ENCODE data around the gene HGFAC. TPM values are rescaled to one million over a fixed set of nuclear protein-coding genes. Genes with fewer than 3 reads are reported as not detected.

Gene HGFAC
- total RNA-seq, 1 experiment from 2014 or later = 1.3 TPM

DNA sequence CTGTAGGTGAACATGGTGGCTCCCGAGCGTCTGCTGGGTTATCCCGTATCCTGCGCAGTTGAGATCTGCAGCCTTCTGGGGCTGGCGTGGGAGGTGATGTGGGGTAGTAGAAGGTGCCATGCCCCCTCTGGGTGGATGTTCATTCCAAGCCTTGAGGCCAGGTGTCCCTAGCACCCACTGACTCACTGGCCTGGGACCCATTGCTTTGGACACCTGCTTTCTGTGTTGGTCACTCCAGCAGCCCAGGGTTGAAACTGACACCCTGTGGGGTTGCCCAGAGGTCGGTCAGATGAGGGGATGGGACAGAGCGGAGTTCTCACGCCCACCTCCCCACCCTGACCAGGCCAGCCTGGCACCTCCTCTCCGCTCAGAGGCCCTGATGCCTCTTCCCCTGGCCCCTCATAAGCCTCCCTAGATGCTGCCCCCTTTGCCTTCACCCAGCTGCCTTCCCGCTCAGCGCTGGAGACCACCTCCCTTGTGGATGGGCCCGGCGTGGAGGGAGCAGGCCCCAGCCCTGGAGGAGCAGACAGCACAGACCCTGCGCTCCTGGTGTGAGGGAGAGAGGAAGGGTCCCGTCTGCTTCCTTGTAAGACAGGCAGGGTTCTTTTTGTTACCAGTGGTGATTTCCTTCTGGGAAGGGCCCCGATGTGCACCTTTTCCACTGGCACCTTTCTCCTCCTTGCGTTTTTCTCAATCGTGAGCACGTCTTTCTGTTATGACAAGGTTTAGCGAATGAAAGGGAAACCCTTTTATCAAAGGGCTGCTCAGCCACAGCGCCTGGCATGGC, 23.3 kb downstream of the HGFAC start:
- no peaks in the 10 kb centered on the region for H3K79me2 ChIP-seq (ENCODE audit: low read depth)
- no peaks in the 10 kb centered on the region; the same call in 1 of the 2 replicates for H3K27me3 ChIP-seq (ENCODE audit: insufficient read depth, low read depth)
- H3K4me3 ChIP-seq = no peak overlapping the region
- 0 out of 2 replicates have a peak, but pooled peaks cover 6% of the 10 kb centered on the region for H3K9me3 ChIP-seq (ENCODE audit: insufficient read depth, low read depth)
- DNase-seq = no peak
- intact Hi-C loops (cut with micrococcal nuclease; ENCODE audit: unreplicated experiment) = no loop called here
- ChIA-PET POLR2A (ENCODE audit: unreplicated experiment) (no interaction called here), CTCF (no interaction called here)
- BruUV-seq (replicated peaks) = no TSS peak
- H3K4me1 ChIP-seq (replicated peaks; ENCODE audit: insufficient read depth) = peaks cover 21% of the 10 kb centered on the region
- H3K4me2 ChIP-seq = no peak overlapping the region
- no peaks in the 10 kb centered on the region for H3K9me2 ChIP-seq (ENCODE audit: insufficient read depth)
- no peak overlapping the region for H2AFZ ChIP-seq
- H3F3A ChIP-seq (ENCODE audit: insufficient read depth, low read depth) = peaks cover 19% of the 10 kb centered on the region; the same call in 1 of the 2 replicates
- H3K27ac ChIP-seq = no peak overlapping the region
- H3K36me3 ChIP-seq (ENCODE audit: low read depth) = no peaks in the 10 kb centered on the region
- no peaks in the 10 kb centered on the region for H4K20me1 ChIP-seq (ENCODE audit: insufficient read depth)
- no peak for TF ChIP-seq EZH2 (IDR thresholded peaks at IDR 0.05; ENCODE audit: low read depth)
- TF ChIP-seq, protein P1, sequence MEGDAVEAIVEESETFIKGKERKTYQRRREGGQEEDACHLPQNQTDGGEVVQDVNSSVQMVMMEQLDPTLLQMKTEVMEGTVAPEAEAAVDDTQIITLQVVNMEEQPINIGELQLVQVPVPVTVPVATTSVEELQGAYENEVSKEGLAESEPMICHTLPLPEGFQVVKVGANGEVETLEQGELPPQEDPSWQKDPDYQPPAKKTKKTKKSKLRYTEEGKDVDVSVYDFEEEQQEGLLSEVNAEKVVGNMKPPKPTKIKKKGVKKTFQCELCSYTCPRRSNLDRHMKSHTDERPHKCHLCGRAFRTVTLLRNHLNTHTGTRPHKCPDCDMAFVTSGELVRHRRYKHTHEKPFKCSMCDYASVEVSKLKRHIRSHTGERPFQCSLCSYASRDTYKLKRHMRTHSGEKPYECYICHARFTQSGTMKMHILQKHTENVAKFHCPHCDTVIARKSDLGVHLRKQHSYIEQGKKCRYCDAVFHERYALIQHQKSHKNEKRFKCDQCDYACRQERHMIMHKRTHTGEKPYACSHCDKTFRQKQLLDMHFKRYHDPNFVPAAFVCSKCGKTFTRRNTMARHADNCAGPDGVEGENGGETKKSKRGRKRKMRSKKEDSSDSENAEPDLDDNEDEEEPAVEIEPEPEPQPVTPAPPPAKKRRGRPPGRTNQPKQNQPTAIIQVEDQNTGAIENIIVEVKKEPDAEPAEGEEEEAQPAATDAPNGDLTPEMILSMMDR (conservative IDR thresholded peaks at IDR 0.05) = no peak

DNA sequence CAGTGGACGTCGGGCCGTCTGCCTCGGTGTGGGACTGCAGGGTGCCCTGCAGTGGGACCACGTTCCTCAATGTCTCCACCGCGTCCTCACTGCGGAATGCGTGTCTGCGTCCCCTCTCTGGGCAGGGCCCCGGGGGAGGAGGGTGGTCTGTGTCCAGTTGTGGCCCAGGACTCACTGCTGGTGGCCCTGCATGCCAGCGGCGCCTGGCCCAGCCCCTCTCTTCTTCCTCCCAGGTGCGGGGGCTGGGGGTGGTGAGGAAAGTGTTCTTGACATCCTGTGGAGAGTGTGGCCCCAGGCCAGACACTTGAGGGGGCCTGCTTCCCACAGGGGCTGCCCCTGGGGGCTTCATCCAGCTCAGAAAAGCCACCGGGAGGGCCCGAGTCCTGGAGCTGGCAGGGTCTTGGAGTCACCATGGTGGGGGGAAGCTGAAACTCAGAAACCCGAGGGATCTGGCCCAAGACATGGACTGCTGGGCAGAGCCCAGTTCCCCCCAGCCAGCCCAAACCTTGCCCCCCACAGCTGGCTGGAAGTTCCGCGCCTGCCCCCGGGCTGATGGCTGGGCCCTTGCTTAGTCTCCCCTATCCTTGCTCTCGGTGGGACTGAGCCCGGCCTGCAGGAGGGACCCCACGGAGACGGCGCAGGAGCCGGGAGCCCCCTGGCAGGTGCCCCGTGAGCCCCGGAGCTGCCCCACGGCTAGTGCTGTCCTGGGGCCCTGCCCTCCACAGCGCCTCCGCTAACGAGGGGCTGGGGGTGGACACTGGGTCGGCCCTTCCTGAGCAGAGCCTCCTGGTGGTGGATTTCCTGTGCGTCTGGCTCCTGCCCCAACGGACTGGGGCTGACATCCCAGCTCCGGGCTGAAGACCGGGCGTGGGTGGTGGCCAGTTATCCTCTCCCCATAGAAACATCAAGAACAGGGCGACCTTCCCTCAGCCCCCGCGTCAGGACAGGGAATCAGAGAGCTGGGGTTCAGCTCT, 24.2 kb downstream of the HGFAC start:
- no peak overlapping the region for H2AFZ ChIP-seq
- TF ChIP-seq, protein P1 (conservative IDR thresholded peaks at IDR 0.05) = no peak
- TF ChIP-seq EZH2 (IDR thresholded peaks at IDR 0.05; ENCODE audit: low read depth) = no peak
- H3K4me3 ChIP-seq = no peak overlapping the region
- H3K4me2 ChIP-seq = no peak overlapping the region
- intact Hi-C loops (cut with micrococcal nuclease; ENCODE audit: unreplicated experiment) = no loop called here
- peaks cover 16% of the 10 kb centered on the region for H3K4me1 ChIP-seq (replicated peaks; ENCODE audit: insufficient read depth)
- no peak overlapping the region for H3K27ac ChIP-seq
- POLR2A ChIA-PET (ENCODE audit: unreplicated experiment) = no interaction called here
- CTCF ChIA-PET = no interaction called here
- H3K9me2 ChIP-seq (ENCODE audit: insufficient read depth) = no peaks in the 10 kb centered on the region
- H3F3A ChIP-seq (ENCODE audit: insufficient read depth, low read depth) = peaks cover 18% of the 10 kb centered on the region; the same call in 1 of the 2 replicates
- no TSS peak for BruUV-seq (replicated peaks)
- no peak for DNase-seq
- 0 out of 2 replicates have a peak, but pooled peaks cover 6% of the 10 kb centered on the region for H3K9me3 ChIP-seq (ENCODE audit: insufficient read depth, low read depth)
- H3K79me2 ChIP-seq (ENCODE audit: low read depth) = no peaks in the 10 kb centered on the region
- H4K20me1 ChIP-seq (ENCODE audit: insufficient read depth) = no peaks in the 10 kb centered on the region
- H3K27me3 ChIP-seq (ENCODE audit: insufficient read depth, low read depth) = no peaks in the 10 kb centered on the region; the same call in 1 of the 2 replicates
- no peaks in the 10 kb centered on the region for H3K36me3 ChIP-seq (ENCODE audit: low read depth)

All from PC-9 (cell line).